ENCODE measurements around the gene ITIH5.

Gene ITIH5

DNA sequence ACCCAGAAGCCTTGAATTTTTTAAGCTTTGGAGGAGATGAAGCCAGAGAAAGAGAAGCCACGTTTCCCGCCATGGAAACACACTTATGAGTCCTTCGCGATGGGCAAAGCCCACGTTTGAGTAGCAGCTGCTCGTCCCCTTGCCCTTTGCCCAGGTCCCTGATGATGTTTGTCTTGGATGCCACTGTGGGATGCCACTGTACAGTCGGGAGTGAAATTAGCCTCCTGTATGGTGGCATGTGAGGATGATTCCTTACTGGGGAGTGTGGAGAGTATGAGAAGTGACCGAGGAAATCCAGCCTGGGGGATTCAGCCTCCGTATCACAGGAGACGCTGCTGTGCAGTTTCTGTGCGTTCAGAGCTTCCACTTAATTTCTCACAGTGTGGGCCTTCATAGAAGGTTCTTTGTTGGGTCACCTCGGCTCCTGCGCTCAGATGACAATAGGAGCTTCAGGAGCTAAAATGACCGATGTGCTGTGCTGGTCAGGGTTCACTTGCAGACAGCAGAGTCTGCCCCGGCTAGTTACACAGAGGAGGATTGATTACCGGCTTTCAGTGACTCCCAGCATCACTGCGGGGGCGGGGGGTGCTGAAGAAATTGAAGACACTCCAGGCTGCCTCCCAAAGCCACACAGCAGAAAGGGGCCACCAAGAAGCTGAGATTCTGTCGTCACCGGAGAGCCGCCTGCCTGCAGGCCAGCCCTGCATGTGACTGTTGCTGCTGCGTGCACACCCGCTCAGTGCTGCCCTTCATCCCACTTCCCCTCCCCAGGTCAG, 133.9 kb downstream of the ITIH5 start:
- DNase-seq (ENCODE audit: low read depth): no peak
- TF ChIP-seq, protein P1, sequence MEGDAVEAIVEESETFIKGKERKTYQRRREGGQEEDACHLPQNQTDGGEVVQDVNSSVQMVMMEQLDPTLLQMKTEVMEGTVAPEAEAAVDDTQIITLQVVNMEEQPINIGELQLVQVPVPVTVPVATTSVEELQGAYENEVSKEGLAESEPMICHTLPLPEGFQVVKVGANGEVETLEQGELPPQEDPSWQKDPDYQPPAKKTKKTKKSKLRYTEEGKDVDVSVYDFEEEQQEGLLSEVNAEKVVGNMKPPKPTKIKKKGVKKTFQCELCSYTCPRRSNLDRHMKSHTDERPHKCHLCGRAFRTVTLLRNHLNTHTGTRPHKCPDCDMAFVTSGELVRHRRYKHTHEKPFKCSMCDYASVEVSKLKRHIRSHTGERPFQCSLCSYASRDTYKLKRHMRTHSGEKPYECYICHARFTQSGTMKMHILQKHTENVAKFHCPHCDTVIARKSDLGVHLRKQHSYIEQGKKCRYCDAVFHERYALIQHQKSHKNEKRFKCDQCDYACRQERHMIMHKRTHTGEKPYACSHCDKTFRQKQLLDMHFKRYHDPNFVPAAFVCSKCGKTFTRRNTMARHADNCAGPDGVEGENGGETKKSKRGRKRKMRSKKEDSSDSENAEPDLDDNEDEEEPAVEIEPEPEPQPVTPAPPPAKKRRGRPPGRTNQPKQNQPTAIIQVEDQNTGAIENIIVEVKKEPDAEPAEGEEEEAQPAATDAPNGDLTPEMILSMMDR (IDR thresholded peaks at IDR 0.05; ENCODE audit: control insufficient read depth, insufficient read depth, low read depth, low read length, missing control alignments): no peak
- no peak overlapping the region for H3K4me3 ChIP-seq (ENCODE audit: control insufficient read depth, low read depth, low read length)

DNA sequence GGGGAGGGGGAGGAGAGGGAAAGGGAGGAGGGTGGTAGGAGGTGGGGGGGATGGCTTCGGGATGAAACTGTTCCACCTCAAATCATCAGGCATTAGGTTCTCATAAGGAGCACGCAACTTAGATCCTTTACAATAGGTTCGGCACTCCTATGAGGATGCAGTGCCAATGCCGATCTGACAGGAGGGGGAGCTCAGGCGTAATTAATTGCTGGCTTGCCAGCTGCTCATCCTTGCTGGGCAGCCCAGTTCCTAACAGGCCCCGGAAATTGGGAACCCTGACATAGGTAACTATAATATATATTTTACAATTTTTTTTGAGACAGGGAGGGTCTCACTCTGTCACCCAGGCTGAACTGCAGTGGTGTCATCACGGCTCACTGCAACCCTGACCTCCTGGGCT, 137.1 kb downstream of the ITIH5 start:
- DNase-seq (ENCODE audit: low read depth): no peak
- TF ChIP-seq, protein P1 (IDR thresholded peaks at IDR 0.05; ENCODE audit: control insufficient read depth, insufficient read depth, low read depth, low read length, missing control alignments): peak; percentile 6
- no peak overlapping the region for H3K4me3 ChIP-seq (ENCODE audit: control insufficient read depth, low read depth, low read length)

DNA sequence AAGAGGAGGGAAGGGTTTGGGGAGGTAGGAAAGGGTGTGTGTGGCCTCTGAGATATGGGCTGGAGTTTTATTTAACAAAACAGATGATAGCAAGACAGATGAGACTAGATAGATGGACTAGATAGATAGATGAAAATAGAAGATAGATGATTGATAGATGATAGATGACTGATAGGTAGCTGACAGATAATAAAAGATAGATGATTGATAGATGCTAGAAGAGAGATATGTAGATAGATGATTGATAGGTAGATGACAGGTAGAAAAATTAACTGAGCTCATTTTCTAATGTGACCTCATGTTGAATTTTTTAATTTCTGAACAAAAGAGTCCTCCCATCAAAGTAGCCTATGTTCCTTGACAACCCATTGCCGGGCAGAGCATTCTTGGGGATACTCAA, 139.3 kb downstream of the ITIH5 start:
- no peak for DNase-seq (ENCODE audit: low read depth)

DNA sequence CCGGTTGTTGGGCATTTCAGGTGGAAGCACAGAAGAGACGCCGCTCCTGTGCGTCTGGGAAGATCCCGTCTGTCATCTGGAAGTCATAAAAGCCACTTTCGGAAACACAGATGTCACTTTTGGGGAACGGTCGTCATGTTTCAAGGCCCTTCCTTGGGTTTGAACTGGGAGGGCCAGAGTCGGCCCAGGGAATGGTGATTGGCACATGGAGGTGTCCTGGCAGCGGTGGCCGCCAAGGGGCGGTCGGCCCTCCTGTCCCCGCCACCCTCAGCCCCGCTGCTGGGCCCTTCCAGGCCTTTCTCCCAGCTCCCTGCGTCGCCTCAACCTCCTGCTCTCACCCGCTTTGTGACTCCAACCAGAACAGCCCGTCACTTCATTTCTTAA, 140.8 kb downstream of the ITIH5 start:
- DNase-seq (ENCODE audit: low read depth): no peak
- TF ChIP-seq, protein P1 (IDR thresholded peaks at IDR 0.05; ENCODE audit: control insufficient read depth, insufficient read depth, low read depth, low read length, missing control alignments): no peak
- no peak overlapping the region; the same call in 1 of the 2 replicates for H3K4me3 ChIP-seq (ENCODE audit: control insufficient read depth, low read depth, low read length)

More for the DNA sequence above, 139.3 kb downstream of the ITIH5 start:
- no peak overlapping the region for H3K4me3 ChIP-seq (ENCODE audit: control insufficient read depth, low read depth, low read length)
- TF ChIP-seq, protein P1 (IDR thresholded peaks at IDR 0.05; ENCODE audit: control insufficient read depth, insufficient read depth, low read depth, low read length, missing control alignments): no peak

DNA sequence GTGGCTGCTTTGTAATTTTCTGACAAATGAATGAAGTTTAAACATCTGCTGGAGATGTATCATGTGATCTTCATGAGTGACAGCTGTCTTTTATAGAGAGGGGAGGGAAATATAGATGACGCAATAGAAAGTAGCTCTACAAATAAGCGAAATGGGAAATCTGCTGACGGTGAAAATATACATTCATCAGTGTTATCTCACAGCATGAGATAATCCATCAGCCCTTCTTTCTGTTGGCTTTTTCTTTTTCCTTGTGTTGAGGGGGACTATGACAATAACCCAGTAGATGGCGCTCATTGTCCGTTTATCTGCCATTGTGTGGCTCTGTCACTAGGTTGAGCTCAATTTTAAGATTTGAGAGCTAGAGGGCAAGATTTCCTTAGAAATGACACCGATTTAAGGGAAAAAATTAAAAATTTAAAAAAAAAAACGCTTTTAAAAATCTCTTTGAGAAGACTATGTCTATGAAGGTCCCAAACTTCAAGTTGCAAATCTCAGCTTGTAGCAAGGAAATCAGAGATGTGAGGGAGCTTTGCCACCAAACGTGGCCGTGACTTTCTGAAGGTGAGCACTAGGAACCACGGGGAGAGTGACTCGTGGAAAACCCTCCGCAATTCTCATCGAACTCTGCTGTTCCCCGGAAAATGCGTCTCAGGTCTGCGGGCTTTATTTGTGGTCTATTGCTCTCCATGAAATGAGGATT, 141.3 kb downstream of the ITIH5 start:
- TF ChIP-seq, protein P1 (IDR thresholded peaks at IDR 0.05; ENCODE audit: control insufficient read depth, insufficient read depth, low read depth, low read length, missing control alignments): peak; percentile 75
- no peak overlapping the region; the same call in 1 of the 2 replicates for H3K4me3 ChIP-seq (ENCODE audit: control insufficient read depth, low read depth, low read length)
- peak; percentile 40 for DNase-seq (ENCODE audit: low read depth)

DNA sequence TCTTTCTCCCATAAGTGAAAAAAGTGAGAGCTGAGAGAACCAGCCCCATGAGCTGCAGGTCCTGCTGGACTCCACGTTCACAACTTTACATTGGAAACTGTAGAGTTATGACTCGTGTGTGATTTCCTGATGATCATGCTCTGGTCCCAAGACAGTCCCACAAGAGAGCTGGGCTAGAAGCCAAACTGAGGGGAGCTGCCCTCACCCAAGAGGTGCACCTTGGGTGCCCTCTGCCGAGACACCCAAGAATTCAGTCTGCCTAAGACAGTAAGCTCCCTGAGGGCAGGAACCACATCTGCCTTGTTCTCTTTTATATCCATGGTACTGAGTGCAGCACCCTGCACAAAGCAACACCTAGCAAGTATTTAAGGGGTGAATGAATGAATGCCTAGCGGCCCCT, 143.1 kb downstream of the ITIH5 start:
- no peak for DNase-seq (ENCODE audit: low read depth)
- TF ChIP-seq, protein P1 (IDR thresholded peaks at IDR 0.05; ENCODE audit: control insufficient read depth, insufficient read depth, low read depth, low read length, missing control alignments): no peak
- H3K4me3 ChIP-seq (ENCODE audit: control insufficient read depth, low read depth, low read length): no peak overlapping the region

All from AG09309 (cell line).